HG02973 (cell line): ENCODE data around the gene LMO2.

ENCODE experiments used
- ATAC-seq: cut with Tn5 transposase; IDR thresholded peaks from one replicate; pipeline ENCODE4 v1.9.1; 2021; ENCODE audit warnings: moderate library complexity; ENCODE audit not compliant: unreplicated experiment

Gene LMO2

GRCh38 chr11:33915526-33915925 lies 23.6 kb upstream of the LMO2 start:
- ATAC-seq: no peak

- ATAC-seq: no peak
Measured at GRCh38 chr11:33913991-33914390, 22.1 kb upstream of the LMO2 start.

GRCh38 chr11:33912405-33913361 lies 20.8 kb upstream of the LMO2 start:
- peak; percentile 87 for ATAC-seq

GRCh38 chr11:33910958-33911339 lies 19.1 kb upstream of the LMO2 start:
- ATAC-seq: no peak

- no peak for ATAC-seq
Measured at GRCh38 chr11:33910296-33910957, 18.6 kb upstream of the LMO2 start.

GRCh38 chr11:33909552-33909951 lies 17.7 kb upstream of the LMO2 start:
- no peak for ATAC-seq

GRCh38 chr11:33909150-33909549 lies 17.3 kb upstream of the LMO2 start:
- ATAC-seq: no peak

- no peak for ATAC-seq
Measured at GRCh38 chr11:33907421-33907820, 15.5 kb upstream of the LMO2 start.

GRCh38 chr11:33906484-33907186 lies 14.8 kb upstream of the LMO2 start:
- no peak for ATAC-seq

- ATAC-seq: no peak
Measured at GRCh38 chr11:33904102-33904501, 12.2 kb upstream of the LMO2 start.

- no peak for ATAC-seq
Measured at GRCh38 chr11:33900159-33900840, 8.4 kb upstream of the LMO2 start.

- ATAC-seq: no peak
Measured at GRCh38 chr11:33899400-33900037, 7.6 kb upstream of the LMO2 start.

GRCh38 chr11:33898957-33899356 lies 7.1 kb upstream of the LMO2 start:
- no peak for ATAC-seq

- no peak for ATAC-seq
Measured at GRCh38 chr11:33897761-33898375, 6.0 kb upstream of the LMO2 start.

- no peak for ATAC-seq
Measured at GRCh38 chr11:33896911-33897310, 5.0 kb upstream of the LMO2 start.

GRCh38 chr11:33895752-33896137 lies 3.9 kb upstream of the LMO2 start:
- no peak for ATAC-seq

- ATAC-seq: no peak
Measured at GRCh38 chr11:33894398-33894746, 2.5 kb upstream of the LMO2 start.

GRCh38 chr11:33893711-33894397 lies 2.0 kb upstream of the LMO2 start:
- peak; percentile 77 for ATAC-seq

GRCh38 chr11:33892906-33893594 lies 1.2 kb upstream of the LMO2 start:
- ATAC-seq: no peak
